ENCODE results near the gene ARV1. TPM values are rescaled to one million over a fixed set of nuclear protein-coding genes. Genes with fewer than 3 reads are reported as not detected.

The ARV1 gene
- total and polyA plus RNA-seq, 2 experiments from 2014 or later: 10.4 to 20.0 TPM

DNA sequence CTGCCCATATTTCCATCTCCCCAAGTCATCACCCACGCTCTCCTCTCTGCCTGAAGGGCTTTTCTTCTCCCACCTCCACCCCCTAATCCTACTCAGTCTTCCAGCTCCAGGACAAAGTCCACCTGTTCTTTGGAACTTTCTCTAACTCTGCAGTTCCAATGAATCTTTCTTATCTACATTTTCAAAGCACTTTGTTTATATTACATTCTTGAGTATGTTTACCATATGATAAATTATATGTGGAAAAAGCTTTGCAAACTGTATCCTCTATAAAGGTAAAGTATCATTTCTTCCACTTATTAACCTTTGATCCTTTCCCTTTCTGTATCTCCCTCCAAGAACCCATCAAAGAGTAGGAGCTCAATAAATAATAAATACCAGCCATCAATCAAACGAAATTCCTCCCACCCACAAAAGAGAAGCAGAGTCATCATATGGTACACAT lies 39.9 kb upstream of the ARV1 start:
- no peak for ATAC-seq
- peaks cover 1% of the 10 kb centered on the region for H3K27me3 Mint-ChIP-seq (ENCODE audit: insufficient read depth, low read depth, poor library complexity)
- H3K4me1 Mint-ChIP-seq: no peaks in the 10 kb centered on the region
- no peak for DNase-seq (ENCODE audit: low spot score)
- Histone ChIP-seq H3K27ac (ENCODE audit: low read depth) (no peak overlapping the region), H3K4me1 (ENCODE audit: insufficient read depth) (no peaks in the 10 kb centered on the region), H4K20me1 (replicated peaks; ENCODE audit: insufficient read depth) (peaks cover 3% of the 10 kb centered on the region), H3K4me3 (no peak overlapping the region), H3K9me2 (ENCODE audit: insufficient read depth) (no peaks in the 10 kb centered on the region), H3K79me2 (replicated peaks; ENCODE audit: insufficient read depth) (no peaks in the 10 kb centered on the region), H2AFZ (no peak overlapping the region), H3F3A (replicated peaks; ENCODE audit: low read depth) (no peaks in the 10 kb centered on the region), H3K36me3 (ENCODE audit: insufficient read depth) (no peaks in the 10 kb centered on the region), H3K4me2 (no peak overlapping the region), H3K27me3 (ENCODE audit: insufficient read depth) (no peaks in the 10 kb centered on the region)
- H3K4me3 Mint-ChIP-seq: no peak overlapping the region
- H3K9me3 Mint-ChIP-seq: no peaks in the 10 kb centered on the region
- TF ChIP-seq, protein P1, sequence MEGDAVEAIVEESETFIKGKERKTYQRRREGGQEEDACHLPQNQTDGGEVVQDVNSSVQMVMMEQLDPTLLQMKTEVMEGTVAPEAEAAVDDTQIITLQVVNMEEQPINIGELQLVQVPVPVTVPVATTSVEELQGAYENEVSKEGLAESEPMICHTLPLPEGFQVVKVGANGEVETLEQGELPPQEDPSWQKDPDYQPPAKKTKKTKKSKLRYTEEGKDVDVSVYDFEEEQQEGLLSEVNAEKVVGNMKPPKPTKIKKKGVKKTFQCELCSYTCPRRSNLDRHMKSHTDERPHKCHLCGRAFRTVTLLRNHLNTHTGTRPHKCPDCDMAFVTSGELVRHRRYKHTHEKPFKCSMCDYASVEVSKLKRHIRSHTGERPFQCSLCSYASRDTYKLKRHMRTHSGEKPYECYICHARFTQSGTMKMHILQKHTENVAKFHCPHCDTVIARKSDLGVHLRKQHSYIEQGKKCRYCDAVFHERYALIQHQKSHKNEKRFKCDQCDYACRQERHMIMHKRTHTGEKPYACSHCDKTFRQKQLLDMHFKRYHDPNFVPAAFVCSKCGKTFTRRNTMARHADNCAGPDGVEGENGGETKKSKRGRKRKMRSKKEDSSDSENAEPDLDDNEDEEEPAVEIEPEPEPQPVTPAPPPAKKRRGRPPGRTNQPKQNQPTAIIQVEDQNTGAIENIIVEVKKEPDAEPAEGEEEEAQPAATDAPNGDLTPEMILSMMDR (conservative IDR thresholded peaks at IDR 0.05; ENCODE audit: low read depth in 2 of 2): no peak
- TF ChIP-seq, protein P2, sequence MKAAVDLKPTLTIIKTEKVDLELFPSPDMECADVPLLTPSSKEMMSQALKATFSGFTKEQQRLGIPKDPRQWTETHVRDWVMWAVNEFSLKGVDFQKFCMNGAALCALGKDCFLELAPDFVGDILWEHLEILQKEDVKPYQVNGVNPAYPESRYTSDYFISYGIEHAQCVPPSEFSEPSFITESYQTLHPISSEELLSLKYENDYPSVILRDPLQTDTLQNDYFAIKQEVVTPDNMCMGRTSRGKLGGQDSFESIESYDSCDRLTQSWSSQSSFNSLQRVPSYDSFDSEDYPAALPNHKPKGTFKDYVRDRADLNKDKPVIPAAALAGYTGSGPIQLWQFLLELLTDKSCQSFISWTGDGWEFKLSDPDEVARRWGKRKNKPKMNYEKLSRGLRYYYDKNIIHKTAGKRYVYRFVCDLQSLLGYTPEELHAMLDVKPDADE (IDR thresholded peaks at IDR 0.05): no peak
- TF ChIP-seq, protein P3, sequence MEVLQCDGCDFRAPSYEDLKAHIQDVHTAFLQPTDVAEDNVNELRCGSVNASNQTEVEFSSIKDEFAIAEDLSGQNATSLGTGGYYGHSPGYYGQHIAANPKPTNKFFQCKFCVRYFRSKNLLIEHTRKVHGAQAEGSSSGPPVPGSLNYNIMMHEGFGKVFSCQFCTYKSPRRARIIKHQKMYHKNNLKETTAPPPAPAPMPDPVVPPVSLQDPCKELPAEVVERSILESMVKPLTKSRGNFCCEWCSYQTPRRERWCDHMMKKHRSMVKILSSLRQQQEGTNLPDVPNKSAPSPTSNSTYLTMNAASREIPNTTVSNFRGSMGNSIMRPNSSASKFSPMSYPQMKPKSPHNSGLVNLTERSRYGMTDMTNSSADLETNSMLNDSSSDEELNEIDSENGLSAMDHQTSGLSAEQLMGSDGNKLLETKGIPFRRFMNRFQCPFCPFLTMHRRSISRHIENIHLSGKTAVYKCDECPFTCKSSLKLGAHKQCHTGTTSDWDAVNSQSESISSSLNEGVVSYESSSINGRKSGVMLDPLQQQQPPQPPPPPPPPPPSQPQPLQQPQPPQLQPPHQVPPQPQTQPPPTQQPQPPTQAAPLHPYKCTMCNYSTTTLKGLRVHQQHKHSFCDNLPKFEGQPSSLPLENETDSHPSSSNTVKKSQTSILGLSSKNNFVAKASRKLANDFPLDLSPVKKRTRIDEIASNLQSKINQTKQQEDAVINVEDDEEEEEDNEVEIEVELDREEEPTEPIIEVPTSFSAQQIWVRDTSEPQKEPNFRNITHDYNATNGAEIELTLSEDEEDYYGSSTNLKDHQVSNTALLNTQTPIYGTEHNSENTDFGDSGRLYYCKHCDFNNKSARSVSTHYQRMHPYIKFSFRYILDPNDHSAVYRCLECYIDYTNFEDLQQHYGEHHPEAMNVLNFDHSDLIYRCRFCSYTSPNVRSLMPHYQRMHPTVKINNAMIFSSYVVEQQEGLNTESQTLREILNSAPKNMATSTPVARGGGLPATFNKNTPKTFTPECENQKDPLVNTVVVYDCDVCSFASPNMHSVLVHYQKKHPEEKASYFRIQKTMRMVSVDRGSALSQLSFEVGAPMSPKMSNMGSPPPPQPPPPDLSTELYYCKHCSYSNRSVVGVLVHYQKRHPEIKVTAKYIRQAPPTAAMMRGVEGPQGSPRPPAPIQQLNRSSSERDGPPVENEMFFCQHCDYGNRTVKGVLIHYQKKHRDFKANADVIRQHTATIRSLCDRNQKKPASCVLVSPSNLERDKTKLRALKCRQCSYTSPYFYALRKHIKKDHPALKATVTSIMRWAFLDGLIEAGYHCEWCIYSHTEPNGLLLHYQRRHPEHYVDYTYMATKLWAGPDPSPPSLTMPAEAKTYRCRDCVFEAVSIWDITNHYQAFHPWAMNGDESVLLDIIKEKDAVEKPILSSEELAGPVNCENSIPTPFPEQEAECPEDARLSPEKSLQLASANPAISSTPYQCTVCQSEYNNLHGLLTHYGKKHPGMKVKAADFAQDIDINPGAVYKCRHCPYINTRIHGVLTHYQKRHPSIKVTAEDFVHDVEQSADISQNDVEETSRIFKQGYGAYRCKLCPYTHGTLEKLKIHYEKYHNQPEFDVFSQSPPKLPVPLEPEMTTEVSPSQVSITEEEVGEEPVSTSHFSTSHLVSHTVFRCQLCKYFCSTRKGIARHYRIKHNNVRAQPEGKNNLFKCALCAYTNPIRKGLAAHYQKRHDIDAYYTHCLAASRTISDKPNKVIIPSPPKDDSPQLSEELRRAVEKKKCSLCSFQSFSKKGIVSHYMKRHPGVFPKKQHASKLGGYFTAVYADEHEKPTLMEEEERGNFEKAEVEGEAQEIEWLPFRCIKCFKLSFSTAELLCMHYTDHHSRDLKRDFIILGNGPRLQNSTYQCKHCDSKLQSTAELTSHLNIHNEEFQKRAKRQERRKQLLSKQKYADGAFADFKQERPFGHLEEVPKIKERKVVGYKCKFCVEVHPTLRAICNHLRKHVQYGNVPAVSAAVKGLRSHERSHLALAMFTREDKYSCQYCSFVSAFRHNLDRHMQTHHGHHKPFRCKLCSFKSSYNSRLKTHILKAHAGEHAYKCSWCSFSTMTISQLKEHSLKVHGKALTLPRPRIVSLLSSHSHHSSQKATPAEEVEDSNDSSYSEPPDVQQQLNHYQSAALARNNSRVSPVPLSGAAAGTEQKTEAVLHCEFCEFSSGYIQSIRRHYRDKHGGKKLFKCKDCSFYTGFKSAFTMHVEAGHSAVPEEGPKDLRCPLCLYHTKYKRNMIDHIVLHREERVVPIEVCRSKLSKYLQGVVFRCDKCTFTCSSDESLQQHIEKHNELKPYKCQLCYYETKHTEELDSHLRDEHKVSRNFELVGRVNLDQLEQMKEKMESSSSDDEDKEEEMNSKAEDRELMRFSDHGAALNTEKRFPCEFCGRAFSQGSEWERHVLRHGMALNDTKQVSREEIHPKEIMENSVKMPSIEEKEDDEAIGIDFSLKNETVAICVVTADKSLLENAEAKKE (CRISPR knock-in tag; IDR thresholded peaks at IDR 0.05): no peak
- TF ChIP-seq NANOG (IDR thresholded peaks at IDR 0.05; ENCODE audit: borderline replicate concordance): no peak
- no peaks in the 10 kb centered on the region for H3K36me3 Mint-ChIP-seq (ENCODE audit: low read depth)
- no peak overlapping the region for H3K27ac Mint-ChIP-seq

All from GM23338 (cell line).